OCI-LY7 (cell line): ENCODE data around the gene XAF1.

Experiments used
- CTCF ChIP-seq: fragments of 200-600 bp; sonication (generic); conservative IDR thresholded peaks from 2 replicates; pipeline ENCODE4 v1.5.1; 2014; ENCODE audit warnings: mild to moderate bottlenecking, antibody characterized with exemption, low read length, moderate library complexity, mixed read lengths
- EZH2phosphoT487 ChIP-seq: fragments of 200-600 bp; sonication (generic); IDR thresholded peaks from 2 replicates; pipeline ENCODE4 v1.6.1; 2018; ENCODE audit warnings: low read depth, borderline replicate concordance, mild to moderate bottlenecking, mixed run types, antibody characterized with exemption, low read length, moderate library complexity, mixed read lengths

DNA sequence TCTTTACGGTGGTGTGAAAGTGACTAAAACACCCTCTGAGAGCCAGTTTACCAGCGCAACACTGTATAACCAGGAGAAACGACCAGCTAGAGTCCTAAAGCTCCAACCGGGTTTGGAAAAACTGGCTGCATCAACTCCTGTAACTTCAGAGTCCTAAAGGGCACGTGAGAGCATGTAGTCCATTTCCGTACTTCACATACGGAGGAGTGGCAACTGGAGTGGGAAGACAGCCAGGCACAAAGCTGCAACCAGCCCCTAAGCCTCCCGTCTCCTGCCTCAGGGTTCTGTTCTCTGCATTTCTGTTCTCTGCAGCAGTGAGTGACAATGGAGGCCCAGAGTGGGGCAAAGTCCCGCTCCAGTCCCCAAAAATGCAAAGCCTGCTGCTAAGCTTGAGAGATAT lies 56.4 kb downstream of the XAF1 start:
- TF ChIP-seq CTCF: no peak
- no peak for TF ChIP-seq EZH2phosphoT487
